ENCODE measurements around the gene TPSB2.
"Not testable (repeated sequence)": the region's sequence is repeated elsewhere in the genome, so short reads cannot be mapped to it uniquely, and the experiment has no call there.

The TPSB2 gene

GRCh38 chr16:1229476-1229875 lies 508 bp downstream of the TPSB2 start:
- H3K27ac ChIP-seq (ENCODE audit: extremely low read depth, low read depth, low read length); CTCF ChIA-PET; POLR2A ChIA-PET; H3K9me3 ChIP-seq (ENCODE audit: control insufficient read depth, insufficient read depth, low read depth, low read length); H3K4me3 ChIP-seq (ENCODE audit: low read depth, low read length); H3K4me1 ChIP-seq (ENCODE audit: control insufficient read depth, insufficient read depth, low read length); H3K36me3 ChIP-seq (ENCODE audit: control insufficient read depth in 2 of 2, insufficient read depth in 1 of 2, low read length in 2 of 2): not testable (repeated sequence)

- H3K36me3 ChIP-seq (ENCODE audit: control insufficient read depth in 2 of 2, insufficient read depth in 1 of 2, low read length in 2 of 2); H3K4me1 ChIP-seq (ENCODE audit: control insufficient read depth, insufficient read depth, low read length); CTCF ChIA-PET; POLR2A ChIA-PET; H3K9me3 ChIP-seq (ENCODE audit: control insufficient read depth, insufficient read depth, low read depth, low read length); H3K27ac ChIP-seq (ENCODE audit: extremely low read depth, low read depth, low read length); H3K4me3 ChIP-seq (ENCODE audit: low read depth, low read length): not testable (repeated sequence)
Measured at GRCh38 chr16:1228227-1228626, 1.8 kb downstream of the TPSB2 start.

- H3K4me1 ChIP-seq (ENCODE audit: control insufficient read depth, insufficient read depth, low read length); H3K27ac ChIP-seq (ENCODE audit: extremely low read depth, low read depth, low read length); POLR2A ChIA-PET; CTCF ChIA-PET; H3K36me3 ChIP-seq (ENCODE audit: control insufficient read depth in 2 of 2, insufficient read depth in 1 of 2, low read length in 2 of 2); H3K9me3 ChIP-seq (ENCODE audit: control insufficient read depth, insufficient read depth, low read depth, low read length); H3K4me3 ChIP-seq (ENCODE audit: low read depth, low read length): not testable (repeated sequence)
Measured at GRCh38 chr16:1226692-1227091, 3.3 kb downstream of the TPSB2 start.

GRCh38 chr16:1225728-1226311 lies 4.2 kb downstream of the TPSB2 start:
- H3K4me1 ChIP-seq (ENCODE audit: control insufficient read depth, insufficient read depth, low read length); H3K9me3 ChIP-seq (ENCODE audit: control insufficient read depth, insufficient read depth, low read depth, low read length); H3K27ac ChIP-seq (ENCODE audit: extremely low read depth, low read depth, low read length); H3K4me3 ChIP-seq (ENCODE audit: low read depth, low read length); H3K36me3 ChIP-seq (ENCODE audit: control insufficient read depth in 2 of 2, insufficient read depth in 1 of 2, low read length in 2 of 2); POLR2A ChIA-PET: not testable (repeated sequence)
- CTCF ChIA-PET, result interaction anchor here (0.5 to 0.6 kb wide), 2 partner anchors 170 to 547 kb away, joined by 3 read pairs; partner anchors contain the start of genes EME2 and MRPS34

DNA sequence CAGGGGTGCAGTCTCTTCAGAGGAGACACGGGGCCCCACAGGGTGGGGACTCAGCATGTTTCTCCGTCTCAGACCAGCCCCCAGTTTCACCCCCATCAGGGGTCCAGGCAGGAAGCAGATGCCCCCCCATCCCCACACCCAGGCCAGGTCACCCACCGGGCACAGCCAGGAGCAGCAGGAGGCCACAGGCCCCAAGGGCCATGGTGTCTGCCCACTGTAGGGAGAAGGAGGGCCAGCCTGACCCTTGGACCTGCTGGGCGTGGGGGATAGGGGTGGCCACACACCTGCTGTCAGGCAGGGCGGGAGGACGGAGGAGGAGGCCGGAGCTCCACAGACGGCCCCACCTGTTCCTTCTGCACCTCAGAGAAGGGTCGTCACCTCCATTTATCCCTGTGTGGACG lies 4.9 kb downstream of the TPSB2 start, which contains the start of gene TPSG1:
TSS of gene TPSG1 (minus strand) at position 218 of the 401 bp plus-strand sequence. CDS start at position 202, 16 bp downstream.
- no peak within 1 kb of the TSS for H3K27ac ChIP-seq (ENCODE audit: extremely low read depth, low read depth, low read length)
- no peak for TF ChIP-seq ZNF354C (tag by site-specific recombination; IDR thresholded peaks at IDR 0.05; ENCODE audit: borderline replicate concordance, low read depth)
- TF ChIP-seq ZIC2 (tag by site-specific recombination; IDR thresholded peaks at IDR 0.05), result peak; percentile 72
- no peak for TF ChIP-seq ZNF600 (tag by site-specific recombination; IDR thresholded peaks at IDR 0.05)
- no peak for TF ChIP-seq ZNF274 (IDR thresholded peaks at IDR 0.05; ENCODE audit: low read length)
- no peak for TF ChIP-seq ZNF274 (tag by site-specific recombination; IDR thresholded peaks at IDR 0.05; ENCODE audit: borderline replicate concordance)
- no peak for TF ChIP-seq ZNF155 (tag by site-specific recombination; IDR thresholded peaks at IDR 0.05)
- H3K9me3 ChIP-seq (ENCODE audit: control insufficient read depth, insufficient read depth, low read depth, low read length), result no peaks in the 10 kb centered on the region
- H3K36me3 ChIP-seq (ENCODE audit: control insufficient read depth in 2 of 2, insufficient read depth in 1 of 2, low read length in 2 of 2), result no peaks in the 10 kb centered on the region
- ChIA-PET CTCF (no interaction called here), POLR2A (no interaction called here)
- no peaks in the 10 kb centered on the region for H3K4me1 ChIP-seq (ENCODE audit: control insufficient read depth, insufficient read depth, low read length)
- no peak within 1 kb of the TSS for H3K4me3 ChIP-seq (ENCODE audit: low read depth, low read length)

GRCh38 chr16:1224558-1224957 lies 5.4 kb downstream of the TPSB2 start:
- CTCF ChIA-PET, result interaction anchor here (0.6 kb wide), 1 partner anchor 167 kb away, joined by 3 read pairs; no protein-coding TSS in a partner anchor
- no peak for TF ChIP-seq HOXC10 (CRISPR knock-in tag; IDR thresholded peaks at IDR 0.05)
- no peak for TF ChIP-seq ZNF654 (tag by site-specific recombination; IDR thresholded peaks at IDR 0.05; ENCODE audit: low read depth)
- TF ChIP-seq SCRT2 (tag by site-specific recombination; IDR thresholded peaks at IDR 0.05), result no peak
- TF ChIP-seq ZNF302 (tag by site-specific recombination; IDR thresholded peaks at IDR 0.05; ENCODE audit: low read depth), result no peak
- TF ChIP-seq ZNF600 (tag by site-specific recombination; IDR thresholded peaks at IDR 0.05), result no peak
- no peak for TF ChIP-seq YY2 (tag by site-specific recombination; IDR thresholded peaks at IDR 0.05)
- no peak for TF ChIP-seq ZNF416 (tag by site-specific recombination; IDR thresholded peaks at IDR 0.05)
- no peak for TF ChIP-seq ZNF76 (tag by site-specific recombination; IDR thresholded peaks at IDR 0.05; ENCODE audit: borderline replicate concordance, low read depth)
- TF ChIP-seq ZNF266 (tag by site-specific recombination; IDR thresholded peaks at IDR 0.05; ENCODE audit: low read depth), result no peak
- TF ChIP-seq KLF8 (tag by site-specific recombination; IDR thresholded peaks at IDR 0.05), result no peak
- TF ChIP-seq ZNF560 (tag by site-specific recombination; IDR thresholded peaks at IDR 0.05; ENCODE audit: borderline replicate concordance), result no peak
- TF ChIP-seq ZNF362 (tag by site-specific recombination; IDR thresholded peaks at IDR 0.05), result no peak
- TF ChIP-seq ZNF311 (tag by site-specific recombination; IDR thresholded peaks at IDR 0.05; ENCODE audit: borderline replicate concordance), result no peak
- TF ChIP-seq, protein P1, sequence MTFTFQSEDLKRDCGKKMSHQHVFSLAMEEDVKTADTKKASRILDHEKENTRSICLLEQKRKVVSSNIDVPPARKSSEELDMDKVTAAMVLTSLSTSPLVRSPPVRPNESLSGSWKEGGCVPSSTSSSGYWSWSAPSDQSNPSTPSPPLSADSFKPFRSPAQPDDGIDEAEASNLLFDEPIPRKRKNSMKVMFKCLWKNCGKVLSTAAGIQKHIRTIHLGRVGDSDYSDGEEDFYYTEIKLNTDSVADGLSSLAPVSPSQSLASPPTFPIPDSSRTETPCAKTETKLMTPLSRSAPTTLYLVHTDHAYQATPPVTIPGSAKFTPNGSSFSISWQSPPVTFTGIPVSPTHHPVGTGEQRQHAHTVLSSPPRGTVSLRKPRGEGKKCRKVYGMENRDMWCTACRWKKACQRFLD (tag by site-specific recombination; IDR thresholded peaks at IDR 0.05), result no peak

More at GRCh38 chr16:1224558-1224957, 5.4 kb downstream of the TPSB2 start:
- no peaks in the 10 kb centered on the region for H3K9me3 ChIP-seq (ENCODE audit: control insufficient read depth, insufficient read depth, low read depth, low read length)
- no peak overlapping the region for H3K4me3 ChIP-seq (ENCODE audit: low read depth, low read length)
- POLR2A ChIA-PET, result no interaction called here
- H3K36me3 ChIP-seq (ENCODE audit: control insufficient read depth in 2 of 2, insufficient read depth in 1 of 2, low read length in 2 of 2), result no peaks in the 10 kb centered on the region
- no peak overlapping the region for H3K27ac ChIP-seq (ENCODE audit: extremely low read depth, low read depth, low read length)
- no peaks in the 10 kb centered on the region for H3K4me1 ChIP-seq (ENCODE audit: control insufficient read depth, insufficient read depth, low read length)
